Hematopoietic multipotent progenitor cell treated with erythropoietin and hydrocortisone succinate and interleukin-3 and kit ligand, for 15 days (in vitro differentiated cells): ENCODE results near the gene GLRX5.
"Not testable (repeated sequence)": the region's sequence is repeated elsewhere in the genome, so short reads cannot be mapped to it uniquely, and the experiment has no call there.

Experiments used
- DNase-seq: peaks from one replicate; pipeline ENCODE4 v3.0.0-alpha.2; 2015; ENCODE audit warnings: low spot score

Gene GLRX5

DNA sequence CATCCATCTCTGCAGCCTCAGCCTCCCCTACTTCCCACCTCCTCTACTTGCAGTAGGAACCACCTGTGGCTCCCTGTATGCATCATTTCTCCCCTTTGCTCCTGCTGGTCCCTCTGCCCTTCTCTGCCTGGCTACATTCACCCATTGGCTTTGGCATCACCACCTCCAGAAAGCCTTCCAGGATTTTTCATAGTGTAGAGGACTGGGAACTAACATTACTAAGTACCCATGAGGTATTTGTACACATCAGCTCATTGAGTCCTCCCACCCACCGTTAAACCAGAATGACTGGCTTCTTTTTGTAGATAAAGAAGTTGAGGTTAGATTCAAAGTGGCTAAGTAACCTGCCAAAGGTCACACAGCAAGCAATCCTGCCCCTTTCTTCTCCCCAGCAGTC, 35.5 kb upstream of the GLRX5 start:
- DNase-seq: no peak

DNA sequence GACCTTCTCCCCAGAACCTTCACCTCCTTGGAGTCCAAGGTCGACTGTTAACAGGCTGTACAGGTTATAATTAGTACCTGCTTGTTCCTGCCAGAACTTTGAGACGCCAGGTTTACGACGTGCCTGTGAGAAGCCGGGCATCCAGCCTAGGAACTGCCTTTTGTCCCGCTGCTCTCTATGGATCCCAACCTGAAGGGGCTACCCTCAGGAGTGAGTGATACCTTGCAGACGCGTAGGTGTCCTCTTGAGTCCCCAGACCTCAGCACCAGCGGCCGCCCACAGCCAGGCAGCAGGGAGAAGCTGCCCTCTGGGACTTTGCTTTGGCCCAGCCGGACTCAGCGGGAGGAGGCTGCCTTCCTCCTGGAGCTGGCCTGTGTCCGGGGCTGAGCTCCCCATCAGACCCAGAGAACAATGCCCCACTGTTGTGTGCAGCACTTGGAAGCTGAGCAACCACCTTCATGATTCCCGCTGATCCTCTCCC, 34.6 kb upstream of the GLRX5 start:
- DNase-seq: no peak

DNA sequence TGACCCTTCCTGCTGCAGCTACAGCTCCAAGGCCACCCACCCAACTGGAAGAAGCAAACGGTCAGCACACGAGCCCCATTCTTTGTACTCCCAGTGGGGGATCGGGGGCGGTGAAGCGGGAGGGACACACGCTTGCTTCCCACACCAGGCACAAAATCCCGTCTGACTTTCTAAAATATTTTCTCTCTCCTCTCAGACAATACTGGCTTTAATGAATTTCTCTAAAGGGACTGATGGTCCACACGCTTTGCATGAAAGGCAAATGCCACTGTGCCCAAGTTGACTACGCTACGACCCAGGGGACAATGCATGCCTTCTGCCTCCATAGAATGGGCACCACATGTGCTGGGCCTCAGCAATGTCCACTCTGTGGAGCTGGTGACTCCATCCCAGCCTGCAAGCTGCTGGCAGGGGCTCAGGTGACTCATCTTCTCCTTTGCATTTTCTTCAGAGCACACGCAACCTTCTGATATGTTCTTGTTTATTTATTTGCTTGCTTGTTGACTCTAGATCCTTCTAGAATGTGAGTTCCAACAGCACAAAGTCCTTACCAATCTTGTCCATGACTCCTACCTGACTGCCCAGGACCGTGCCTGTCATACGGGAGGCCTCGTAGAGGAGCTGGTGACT, 34.0 kb upstream of the GLRX5 start:
- DNase-seq: no peak

DNA sequence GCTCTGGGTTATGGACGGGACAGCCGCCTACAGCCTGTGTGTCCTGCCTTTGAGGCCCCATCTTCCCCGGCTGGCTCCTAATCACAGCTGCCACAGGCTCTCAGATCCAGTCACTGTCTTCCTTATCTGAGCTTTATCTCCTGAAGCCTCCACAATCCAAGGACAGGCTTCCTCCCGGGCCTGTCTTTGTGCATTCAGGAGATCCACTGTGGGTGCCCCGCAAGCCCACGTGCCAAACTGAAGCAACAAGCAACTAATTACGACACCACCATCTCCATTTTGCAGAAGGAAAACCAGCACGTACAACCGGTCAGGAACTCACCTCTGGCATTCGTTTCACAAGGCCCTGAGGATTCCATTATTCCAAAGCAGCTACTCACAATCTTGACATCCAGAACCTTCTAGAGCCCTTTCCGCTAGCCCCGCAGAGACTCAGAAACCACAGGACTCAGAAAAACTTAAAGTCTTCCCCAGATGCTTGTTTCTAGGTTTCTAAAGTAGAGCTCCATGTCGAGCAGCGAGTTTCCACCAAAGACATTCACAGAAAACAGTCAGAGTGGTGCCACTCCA, 32.4 kb upstream of the GLRX5 start:
- DNase-seq: no peak

DNA sequence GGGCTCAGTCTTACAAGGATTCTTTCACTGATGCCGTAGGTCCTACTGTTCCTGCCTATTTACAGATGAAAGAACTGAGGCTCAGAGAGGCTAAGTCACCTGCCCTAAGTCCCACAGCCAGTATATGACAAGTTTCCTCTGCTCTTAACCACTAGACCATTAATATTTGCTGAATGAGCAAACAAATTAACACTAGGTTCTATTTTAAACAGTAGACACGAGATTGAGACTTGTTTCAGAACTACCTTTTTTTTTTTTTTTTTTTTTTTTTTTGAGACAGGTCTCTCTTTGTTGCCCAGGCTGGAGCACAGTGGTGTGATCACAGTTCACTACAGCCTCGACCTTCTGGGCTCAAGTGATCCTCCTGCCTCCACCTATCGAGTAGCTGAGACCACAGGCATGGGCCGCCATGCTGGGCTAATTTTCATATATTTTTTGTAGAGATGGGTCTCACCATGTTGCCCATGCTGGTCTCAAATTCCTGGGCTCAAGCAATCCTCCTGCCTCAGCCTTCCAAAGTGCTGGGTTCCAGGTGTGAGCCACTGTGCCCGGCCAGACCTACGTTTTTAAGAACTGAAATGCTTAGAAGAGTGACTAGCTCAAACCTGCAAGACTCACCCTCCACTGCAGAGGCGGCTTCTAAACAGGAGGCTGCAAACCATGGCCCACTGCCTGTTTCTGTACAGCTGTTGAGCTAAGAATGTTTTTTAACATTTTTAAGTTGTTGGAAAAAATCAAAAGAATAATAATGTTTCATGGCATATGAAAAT, 31.3 kb upstream of the GLRX5 start:
- no peak for DNase-seq

DNA sequence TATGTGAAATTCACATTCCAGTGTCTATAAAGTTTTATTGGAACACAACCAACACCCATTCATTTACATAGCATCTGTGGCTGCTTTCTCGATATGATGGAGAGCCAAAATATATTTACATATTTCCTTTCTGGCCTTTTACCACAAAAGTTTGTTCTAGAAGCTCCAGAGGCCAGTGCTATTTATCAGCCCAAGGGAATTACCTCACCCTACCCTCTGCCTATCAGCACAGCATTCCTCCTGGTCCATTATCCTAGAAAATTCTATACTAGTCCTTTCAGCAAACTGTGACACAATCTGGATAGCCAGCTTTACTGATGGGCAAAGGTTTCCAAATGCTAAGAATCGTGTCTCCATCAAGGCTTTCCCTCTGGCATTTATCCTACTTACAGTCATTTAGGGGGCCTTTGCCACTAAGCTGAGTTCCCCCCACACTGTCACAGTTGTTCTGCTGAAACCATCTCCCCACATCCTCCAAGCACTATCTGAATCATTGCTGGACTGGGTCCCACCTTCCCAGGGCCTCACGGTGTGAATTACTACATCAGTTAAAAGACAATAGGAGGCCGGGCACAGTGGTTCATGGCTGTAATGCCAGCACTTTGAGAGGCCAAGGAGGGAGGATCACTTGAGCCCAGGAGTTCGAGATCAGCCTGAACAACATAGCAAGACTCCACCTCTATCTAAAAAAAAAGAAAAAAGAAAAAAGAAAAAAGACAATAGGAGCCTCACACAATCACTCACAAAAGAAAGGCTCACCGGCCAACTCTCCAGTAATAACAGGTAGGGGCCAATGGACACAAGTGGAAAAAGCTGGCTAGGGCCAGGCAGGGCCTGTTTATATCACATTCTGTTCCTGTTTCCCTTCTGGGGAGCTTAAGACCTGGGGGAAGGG, 30.5 kb upstream of the GLRX5 start:
- DNase-seq: no peak

DNA sequence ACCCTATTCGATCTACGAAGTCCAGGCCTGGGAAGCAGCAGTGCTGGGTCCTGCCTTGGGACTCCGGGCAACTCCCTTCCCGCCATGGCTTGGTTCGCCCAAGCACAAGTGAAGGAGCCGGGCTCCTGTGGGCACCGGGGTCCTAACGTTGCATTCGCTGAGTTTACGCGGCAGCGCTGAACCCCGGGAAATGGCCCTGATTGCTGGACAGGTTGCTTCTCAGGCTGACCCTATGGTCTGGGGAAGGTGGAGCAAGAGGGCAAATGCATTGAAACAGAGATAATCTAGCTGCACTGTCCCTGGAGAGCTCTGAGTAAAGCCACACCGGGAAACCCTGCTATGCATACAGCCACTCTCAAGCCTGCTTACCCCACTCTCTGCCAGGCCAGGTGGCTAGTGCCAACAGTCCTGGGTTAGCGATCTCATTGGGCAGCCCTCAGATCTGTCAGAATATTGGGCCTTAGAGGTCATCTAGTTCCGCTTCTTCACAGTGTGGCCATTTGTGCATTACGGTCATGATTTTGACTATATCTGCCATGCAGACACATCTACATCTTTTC, 29.7 kb upstream of the GLRX5 start:
- DNase-seq: no peak

DNA sequence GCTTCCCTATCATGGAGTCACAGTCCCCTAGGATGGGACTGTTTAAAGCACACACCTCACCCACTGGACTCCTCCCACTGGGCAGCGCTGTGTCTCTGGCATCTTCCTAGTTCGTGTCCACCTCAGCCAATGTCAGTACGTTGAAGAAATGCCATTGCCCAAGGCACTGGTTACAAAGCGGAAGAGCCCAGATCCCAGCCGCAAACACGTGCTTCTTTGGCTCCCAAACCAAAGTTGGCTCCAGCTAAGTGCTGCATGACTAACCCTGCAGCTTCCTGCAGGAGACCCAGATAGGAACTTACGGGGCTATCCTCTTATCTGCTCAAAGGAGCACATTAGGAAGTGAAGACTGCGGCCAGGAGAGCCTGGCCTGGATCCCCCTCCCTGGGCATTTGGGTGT, 27.7 kb upstream of the GLRX5 start:
- peak; percentile 29 for DNase-seq

DNA sequence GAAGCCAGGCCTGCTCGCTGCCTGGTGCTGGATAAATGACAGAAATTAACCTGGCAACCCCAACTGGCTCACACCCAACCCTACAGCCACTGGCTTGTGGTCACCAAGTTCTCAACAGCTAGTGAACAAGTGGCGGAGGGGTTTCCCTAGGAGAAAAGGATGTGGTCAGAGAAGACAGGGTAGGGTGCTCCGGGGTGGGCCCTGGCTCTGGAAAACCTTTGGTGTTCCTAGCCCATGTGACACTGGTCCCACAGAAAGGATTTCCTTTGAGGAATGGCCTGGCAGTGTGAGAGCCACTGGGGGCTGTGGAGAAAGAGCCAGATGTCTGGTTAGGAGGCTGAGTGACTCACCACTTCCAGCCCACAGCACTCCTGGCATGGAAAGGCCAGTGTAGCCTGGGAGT, 27.1 kb upstream of the GLRX5 start:
- DNase-seq: no peak

DNA sequence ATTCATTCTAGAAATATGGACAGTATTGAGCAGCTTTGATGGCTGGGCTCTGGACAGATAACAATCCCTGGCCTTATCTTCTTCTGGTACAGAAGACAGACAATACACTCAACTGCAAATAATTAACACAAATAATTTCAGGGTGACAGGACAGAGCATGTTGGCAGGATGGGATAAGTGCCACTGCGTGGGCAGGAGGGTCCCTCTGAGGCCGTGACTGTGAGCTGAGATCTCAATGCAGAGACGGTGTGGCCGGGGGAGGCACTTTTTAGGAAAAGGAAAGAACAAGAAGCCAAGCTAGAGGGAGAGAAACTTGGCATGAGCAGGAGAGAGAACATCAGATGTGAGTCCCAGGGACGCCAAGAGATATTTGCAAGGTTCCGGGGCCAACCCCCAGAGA, 26.5 kb upstream of the GLRX5 start:
- no peak for DNase-seq

DNA sequence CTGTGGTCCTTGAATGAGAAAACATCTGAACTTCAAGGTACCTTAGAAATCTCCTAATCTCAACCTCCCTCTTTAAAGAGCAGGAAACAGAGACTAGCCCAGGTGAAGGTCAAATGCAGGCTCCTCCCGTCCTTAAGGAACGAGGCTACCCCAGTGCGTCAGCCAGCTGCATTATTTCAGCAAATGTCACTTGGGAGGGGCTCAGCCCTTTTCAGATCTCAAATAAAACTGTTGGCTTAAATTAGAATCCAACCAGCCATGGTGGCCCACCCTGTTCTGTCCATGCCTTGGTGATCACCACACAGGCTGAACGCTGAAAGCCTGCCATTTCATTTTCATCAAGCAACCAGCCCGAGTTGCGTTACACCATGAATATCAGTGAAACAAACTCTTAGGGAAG, 25.4 kb upstream of the GLRX5 start:
- no peak for DNase-seq

DNA sequence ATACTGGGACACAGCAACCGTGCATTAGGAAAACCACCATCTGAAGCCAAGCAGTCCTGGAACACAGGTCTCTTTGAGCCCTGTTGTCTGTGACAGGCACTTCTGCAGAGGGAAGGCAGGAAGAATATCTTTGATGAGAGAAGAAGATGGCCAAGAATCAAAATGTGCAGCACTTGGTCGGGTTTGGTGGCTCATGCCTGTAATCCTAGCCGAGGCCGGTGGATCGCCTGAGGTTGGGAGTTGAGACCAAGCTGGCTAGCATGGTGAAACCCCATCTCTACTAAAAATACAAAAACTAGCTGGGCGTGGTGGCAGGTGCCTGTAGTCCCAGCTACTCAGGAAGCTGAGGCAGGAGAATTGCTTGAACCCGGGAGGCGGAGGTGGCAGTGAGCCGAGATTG, 24.5 kb upstream of the GLRX5 start:
- DNase-seq: not testable (repeated sequence)

DNA sequence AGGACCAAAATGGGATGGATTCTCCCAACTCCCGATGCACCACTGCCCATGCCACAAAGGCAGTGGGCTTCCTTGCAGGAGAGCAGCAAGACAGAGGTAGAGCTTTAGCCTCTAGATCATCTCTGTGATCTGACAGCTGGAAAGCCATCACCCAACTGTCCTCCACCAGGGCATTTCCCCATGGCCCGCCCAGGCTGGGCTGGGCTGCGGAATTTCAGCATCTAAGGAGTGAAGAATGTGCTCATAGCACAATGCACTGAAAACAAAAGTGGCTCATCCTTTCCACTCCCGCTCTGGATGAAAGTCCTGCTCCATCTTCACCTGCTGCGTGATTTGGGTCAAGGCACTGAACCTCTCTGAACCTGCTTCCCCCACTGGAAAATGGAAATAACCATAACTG, 24.0 kb upstream of the GLRX5 start:
- no peak for DNase-seq

DNA sequence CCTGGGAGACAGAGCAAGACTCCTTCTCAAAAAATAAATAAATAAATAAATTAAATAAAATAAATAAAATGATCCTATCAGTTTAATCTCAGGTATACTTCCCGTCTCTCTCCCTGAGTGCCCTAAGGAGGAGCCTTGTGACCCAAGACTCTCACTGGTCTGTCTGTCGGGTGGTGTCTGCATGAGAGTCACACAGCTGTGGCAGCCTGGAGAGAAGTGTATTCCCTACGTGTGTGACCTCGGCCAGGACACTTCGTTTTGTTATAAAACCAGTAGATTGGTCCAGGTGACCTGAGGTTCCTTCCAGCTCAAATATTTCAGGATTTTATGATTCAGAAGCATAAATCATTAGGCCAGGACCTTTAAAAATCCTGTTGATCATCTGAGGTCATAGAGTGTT, 23.2 kb upstream of the GLRX5 start:
- DNase-seq: no peak

DNA sequence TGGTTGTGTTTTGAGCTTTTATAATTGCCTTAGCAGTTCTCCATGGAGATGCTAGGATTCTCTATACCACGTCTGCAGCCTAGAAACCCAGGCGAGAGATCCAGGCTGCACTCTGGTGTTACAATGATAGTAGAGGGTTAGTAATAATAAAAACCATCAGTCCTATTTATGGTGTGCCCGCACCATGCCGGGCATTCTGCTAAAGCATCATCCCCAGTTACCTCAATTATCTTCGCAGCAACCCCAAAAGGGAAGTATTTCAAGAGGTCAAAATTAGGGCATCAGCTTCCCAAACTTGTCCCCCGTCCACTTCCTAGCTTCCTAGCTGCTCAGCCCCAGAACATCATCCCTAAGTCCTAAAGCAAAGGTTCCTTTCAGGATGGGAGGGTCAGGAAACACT, 21.6 kb upstream of the GLRX5 start:
- DNase-seq: no peak

DNA sequence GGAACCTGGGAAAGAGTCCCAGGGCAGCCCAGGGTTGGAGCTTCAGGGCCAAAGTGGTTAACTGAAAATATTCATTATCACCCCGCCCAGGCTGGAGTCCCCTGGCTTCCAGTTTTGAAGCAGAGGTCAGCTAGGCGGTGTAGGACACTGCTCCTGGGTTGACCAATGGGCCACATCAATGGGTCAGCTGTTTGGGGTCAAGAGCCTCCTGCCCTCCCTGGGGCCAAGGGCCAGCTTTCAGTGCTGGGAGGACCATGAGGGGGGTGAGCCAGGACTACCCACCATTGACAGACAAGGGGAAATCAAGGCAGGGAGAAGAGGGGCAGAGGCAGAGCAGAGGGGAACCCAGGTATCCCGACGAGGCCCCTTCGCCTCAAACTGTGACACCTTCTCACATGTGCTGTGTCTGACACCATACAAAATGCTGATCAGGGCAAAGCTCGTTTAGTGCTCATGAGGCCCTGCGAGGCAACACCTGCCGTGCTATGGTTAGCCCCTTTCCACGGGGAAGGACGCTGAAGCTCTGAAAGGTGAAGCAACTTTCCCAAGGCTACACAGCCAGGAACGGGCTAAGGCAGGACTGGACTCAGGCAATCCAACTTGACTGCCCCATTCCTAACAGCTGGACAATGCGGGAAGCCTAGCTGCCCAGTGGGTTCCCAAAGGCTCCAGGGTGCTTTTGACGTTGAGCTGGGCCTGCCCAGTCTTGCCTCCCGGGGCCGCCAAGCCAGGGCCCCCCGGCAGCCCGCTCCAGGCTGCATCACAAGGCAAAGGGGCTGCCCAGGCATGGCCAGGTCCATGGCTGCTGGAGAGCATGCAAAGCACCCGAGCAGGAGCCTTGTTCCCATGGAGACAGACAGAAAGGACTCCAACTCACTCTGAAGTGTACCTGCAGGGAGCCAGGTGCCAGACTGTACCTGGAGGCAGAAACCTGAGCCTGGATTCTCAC, 20.4 kb upstream of the GLRX5 start:
- no peak for DNase-seq

DNA sequence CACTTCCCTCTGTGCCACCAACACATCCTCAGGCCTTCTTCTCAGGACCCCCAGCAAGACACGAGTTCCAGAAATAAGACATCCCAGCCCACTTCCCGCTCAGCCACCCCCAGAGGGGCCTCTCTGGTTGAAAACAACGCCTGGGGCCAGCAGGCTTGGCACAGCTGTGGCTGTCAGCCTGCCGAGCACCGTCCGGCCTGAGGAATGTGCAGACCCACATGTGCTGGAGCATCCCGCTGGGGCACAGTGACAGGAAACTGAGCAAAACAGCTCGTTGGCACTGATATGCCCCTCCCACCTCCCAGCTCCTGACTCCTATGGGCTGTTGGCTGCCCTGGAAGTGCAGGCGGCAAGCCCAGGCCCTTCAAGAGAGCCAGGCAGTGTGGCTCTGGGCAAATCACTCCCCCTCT, 19.8 kb upstream of the GLRX5 start:
- no peak for DNase-seq

DNA sequence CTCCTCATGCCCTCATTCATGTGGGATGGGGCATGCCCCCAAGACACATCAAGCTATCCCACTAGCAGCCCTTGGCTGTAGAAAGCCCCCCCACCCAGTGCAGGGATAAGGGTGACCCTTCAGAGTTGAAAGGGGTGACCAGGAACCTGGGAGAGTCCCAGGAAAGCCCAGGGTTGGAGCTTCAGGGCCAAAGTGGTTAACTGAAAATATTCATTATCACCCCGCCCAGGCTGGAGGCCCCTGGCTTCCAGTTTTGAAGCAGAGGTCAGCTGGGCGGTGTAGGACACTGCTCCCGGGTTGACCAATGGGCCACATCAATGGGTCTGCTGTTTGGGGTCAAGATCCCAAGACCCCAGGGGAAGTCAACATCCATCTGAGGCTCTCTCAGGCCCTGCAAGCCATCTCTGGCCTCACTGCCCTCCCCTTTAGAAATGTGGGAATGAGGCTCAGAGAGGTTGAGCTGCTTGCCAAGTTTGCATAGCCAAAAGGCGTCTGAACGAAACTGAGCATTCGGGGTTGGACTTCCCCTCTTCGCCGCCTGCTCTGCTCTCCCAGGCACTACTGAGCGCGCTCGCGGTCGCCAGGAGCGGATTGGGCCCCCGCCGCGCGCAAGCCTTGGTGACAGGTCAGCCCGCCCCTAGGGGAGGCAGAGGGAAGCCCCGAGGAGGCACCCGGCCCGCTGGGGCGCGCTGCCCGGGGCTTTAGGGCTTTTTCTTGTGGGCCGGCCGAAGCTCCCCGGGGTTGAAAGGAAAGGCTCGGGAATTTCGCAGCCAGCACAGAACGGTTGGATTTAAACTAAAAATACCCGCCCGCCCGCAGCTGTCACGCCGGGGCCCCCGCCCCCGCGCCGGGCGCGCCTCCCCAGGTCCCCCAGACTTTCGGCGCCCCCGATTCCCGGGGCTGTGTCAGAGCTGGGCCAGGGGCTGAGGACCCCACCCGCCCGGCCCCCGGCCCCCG, 19.0 kb upstream of the GLRX5 start:
- DNase-seq: peak; percentile 65

DNA sequence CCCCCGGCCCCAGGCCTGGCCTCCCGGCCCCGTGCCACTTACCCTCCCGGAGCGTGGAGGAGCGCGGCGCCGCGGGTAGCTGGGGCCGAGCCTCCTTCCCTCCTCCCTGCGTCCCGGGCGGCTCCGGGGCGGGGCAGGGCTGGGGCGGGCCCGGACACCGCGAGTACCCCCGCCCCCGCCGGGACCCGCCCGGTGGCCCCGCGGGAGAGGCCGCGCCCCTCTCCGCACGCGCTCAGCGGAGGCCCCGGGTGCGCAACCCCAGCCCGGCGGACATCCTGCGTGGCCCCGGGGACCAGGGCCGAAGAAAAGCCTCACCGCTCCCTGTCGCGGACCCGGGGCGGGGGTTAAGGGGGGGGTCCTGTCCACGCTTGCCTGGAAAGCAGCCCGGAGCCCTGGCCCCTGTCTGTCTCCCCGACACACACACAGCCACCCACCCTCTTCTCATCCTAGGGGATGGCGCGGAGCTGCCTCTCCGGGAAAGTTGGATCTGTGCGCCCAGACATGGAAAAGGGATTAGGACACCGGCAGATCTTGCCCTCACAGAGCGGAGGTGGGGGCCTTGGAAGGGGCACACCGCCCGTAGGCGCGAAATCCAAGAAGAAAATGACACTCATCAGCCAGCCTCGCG, 18.2 kb upstream of the GLRX5 start, which contains the start of gene SYNE3:
Gene SYNE3, minus strand, starts transcription at position 97 of the 628 bp plus-strand sequence. CDS start 40,829 bp downstream, outside the sequence.
- peak; percentile 79 for DNase-seq
